GM19324 (cell line): Measurements from ENCODE around the gene MFN1.
"Not testable (repeated sequence)": the region's sequence is repeated elsewhere in the genome, so short reads cannot be mapped to it uniquely, and the experiment has no call there.

ENCODE experiments used
- ATAC-seq: cut with Tn5 transposase; IDR thresholded peaks from one replicate; pipeline ENCODE4 v1.9.1; 2021; ENCODE audit warnings: mild to moderate bottlenecking, moderate library complexity; ENCODE audit not compliant: unreplicated experiment, low FRiP score

Gene MFN1

DNA sequence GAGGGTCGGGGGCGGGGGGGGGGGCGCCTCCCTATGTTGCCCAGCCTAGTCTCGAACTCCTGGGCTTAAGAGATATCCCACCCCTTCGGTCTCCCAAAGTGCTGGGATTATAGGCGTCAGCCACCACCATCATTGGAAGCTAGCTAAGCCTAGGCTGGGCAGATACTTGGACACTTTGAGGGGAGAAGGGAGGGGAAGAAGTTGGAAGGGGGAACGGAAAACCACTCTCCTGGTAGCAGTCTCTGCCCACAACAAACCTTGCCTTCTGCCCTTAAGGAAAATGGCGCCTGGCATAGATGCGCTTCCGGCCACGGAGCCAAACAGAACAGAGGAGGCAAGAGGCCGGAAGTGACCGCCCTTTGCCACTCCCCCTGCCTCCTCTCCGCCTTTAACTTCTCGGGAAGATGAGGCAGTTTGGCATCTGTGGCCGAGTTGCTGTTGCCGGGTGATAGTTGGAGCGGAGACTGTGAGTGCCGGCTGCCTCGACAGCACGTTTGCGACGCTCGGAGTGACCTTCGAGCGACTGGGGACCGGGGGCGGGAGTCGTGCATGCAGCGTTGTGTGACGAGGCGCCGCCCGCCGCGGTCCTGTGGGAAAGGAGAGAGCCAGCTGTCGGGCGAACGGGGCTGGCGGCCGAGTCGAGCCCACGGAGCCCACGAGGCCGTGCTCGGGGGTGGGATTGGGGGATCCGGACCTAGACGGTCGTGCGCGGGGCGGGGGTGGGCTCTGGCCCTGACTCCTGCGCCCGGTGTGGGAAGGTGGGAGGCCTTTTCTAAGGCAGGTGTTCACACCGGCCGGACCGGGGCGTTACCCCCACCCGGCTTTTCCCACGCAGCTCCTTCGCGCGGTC, at the start of gene MFN1:
MFN1 (plus strand) TSS at position 365 of the 850 bp plus-strand sequence. CDS start 1,143 bp downstream, outside the sequence.
- peak; percentile 96 for ATAC-seq

DNA sequence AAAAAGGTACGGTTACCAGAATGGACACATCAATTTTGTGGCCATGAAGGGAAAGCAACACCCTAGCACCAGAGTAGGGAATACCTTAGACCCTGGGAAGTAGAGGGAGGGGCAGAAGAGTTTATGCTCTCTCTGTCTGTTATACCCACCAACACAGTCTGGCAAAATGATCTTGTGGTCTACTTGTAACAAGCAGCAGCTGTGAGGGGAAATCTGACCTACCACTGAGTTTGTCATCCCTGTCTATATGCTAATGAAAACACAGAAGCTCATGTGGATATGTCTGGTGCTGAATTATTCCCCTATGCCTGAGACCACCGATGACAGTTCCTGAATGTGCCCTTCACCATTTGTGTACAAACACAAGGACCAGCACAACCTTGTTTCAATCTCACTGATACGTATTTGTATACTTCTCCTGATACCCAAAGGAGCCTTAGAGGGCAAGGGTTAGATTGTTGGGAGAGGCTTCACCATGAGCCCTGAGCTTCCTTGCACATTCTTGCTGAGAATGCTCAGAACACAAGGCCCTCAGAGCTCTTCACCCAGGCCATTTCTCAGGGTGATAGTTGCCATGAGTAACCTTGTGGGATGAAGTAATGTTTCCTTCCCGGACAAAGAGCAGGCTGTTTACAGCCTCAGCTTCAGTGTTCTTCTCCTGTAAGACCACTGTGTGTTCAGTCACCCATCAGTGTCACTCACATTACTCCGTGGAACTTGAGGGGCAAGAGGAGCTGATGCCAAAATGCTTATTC, 49.4 kb upstream of the MFN1 start:
- ATAC-seq, result no peak

DNA sequence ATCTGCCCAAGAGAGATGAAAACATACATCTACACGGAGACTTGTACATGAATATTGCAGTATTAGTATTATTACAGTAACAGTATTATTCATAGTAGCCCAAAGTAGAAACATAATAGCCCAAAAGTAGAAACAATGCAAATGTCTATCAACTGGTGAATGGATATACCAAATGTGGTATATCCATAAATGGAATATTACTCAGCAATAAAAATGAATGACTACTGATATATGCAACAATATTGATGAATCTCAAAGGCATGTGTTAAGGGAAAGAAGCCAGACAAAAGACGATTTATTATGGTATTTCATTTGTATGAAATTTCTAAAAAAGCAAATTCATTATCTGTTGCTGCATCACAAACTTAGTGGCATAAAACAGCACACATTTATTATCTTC, 48.2 kb upstream of the MFN1 start:
- ATAC-seq, result no peak

DNA sequence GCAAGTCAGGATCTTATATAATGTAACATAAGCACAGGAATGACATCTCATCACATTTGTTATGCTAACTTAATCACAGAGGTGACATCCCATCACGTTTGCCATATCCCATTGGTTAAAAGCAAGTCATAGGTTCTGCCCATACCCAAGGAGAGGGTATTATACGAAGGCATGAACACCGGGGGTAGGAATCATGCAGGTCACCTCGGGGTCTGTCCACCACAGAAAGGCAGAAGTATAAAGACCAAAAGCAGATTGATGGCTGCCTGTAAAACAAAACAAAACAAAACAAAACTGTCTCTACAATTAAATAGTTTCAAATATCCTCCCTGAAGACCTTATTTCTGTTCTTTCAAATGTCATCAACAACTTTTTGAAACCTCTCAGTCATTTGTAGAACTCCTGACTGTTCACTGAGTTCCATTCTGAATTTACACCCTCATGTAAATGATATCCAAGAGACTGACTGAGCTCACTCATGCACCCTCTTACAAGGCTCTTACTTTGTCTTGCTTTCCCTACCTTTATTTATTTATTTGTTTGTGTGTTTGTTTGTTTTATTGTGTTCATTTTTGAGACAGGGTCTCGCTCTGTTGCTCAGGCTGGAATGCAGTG, 47.4 kb upstream of the MFN1 start:
- no peak for ATAC-seq

DNA sequence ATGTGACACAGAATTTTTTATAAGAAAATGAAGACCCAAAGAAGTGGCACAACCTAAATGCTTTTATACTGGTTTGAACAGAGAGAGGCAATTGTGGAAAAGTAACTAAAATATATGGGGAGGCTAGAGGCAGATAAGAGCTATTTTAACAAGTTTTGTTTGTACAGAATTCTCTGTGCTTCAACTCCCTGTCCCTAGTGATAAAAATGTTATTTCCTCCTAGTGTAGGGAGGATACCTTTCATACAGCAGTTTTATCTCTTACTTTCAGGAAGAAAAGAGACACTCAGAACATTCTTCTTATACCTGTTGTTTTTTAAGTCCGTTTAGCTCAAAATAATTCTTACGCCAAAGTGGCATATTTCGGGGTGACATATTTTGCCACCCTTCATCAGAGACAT, 45.9 kb upstream of the MFN1 start:
- ATAC-seq, result no peak

DNA sequence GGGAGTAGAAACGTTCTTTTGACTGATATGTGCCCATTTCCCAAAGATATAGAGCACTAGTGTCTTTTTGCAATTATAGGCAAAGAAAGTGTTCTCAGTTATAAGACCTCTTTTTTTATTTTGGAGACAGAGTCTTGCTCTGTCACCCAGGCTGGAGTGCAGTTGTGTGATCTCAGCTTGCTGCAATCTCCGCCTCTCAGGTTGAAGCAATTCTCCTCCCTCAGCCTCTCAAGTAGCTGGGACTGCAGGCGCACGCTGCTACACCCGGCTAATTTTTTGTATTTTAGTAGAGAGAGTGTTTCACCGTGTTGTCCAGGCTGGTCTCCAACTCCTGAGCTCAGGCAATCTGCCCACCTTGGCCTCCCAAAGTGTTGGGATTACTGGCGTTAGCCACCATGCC, 45.4 kb upstream of the MFN1 start:
- ATAC-seq, result no peak

DNA sequence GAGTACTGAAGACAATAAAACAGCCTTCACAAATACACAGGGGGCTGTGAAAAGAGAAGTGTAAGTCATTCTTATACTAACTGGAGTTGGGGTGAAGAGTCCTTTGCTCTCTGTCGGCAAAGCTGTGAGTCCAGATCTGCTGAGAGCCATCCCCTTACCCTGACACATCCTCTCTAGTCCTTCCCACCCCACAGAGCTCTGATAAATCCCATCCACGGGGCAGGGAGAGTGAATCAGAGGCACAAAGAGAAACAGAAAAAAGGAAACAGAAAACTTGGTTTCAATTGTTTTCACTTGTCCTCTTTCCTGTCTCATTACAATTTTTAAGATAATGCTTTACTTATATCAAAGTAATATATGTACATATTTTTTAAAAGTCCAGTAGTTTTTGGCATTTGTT, 42.9 kb upstream of the MFN1 start:
- no peak for ATAC-seq

DNA sequence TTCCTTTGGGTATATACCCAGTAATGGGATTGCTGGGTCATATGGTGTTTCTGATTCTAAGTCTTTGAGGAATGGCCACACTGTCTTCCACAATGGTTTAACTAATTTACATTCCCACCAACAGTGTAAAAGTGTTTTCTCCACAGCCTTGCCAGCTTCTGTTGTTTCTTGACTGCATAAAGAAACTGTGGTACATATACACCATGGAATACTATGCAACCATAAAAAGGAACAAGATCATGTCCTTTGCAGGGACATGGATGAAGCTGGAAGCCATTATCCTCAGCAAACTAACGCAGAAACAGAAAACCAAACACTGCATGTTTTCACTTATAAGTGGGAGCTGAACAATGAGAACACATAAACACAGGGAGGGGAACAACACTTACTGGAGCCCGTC, 40.1 kb upstream of the MFN1 start:
- not testable (repeated sequence) for ATAC-seq

DNA sequence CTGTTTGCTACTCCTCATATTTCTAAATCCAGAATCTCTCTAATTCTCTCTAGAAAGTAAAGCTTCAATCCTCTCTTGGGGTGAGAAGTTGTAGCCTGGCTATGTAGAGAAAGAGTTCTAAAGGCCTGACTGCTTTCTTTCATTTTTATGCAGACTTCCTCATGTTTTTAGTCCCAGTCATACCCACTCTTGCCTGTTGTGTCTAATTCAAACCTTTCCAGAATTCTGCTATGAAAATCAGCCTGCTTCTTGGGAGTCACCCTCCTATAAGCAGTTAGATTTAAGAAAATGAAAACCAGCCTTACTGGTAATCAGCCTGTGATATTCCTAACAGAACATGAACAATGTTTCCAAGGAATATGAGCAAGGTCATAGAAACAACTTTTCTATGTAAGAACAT, 39.5 kb upstream of the MFN1 start:
- no peak for ATAC-seq

DNA sequence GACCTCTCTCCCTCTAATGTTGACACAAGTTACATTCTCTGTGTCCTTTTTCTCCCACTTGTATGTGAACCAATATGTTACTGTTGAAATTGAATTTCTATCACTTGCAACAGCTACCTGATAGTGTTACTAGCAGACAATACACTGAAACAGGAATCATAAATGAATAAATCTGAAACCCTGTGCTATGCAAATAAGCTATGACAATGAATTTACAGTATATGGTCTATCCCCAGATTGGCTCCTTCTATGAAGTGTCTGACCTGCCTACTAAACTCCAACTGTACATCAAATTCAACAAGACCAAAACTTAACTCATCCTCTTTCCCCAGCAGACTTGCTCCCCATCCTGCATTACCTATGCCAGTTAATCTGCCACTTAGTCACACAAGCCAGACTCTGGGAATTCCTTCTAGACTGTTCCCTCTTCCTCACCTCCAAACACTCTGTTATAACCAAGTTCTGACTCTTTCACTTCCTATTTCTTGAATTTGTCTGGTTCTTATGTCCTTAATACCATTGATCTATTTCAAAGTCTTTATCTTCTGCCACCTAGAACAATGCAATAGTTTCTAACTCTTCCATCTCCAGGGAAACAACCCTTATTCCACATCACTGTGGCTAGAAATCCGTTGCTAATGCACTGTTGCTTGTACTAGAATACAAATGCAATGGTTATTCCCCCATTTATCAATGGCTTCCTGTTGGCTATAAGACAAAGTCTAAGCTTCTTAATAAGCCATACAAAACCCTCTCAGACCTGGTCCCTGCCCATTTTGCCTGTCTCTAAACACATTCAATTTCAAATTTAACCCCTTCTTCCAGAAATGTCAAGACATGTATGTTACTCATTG, 38.1 kb upstream of the MFN1 start:
- peak; percentile 85 for ATAC-seq

DNA sequence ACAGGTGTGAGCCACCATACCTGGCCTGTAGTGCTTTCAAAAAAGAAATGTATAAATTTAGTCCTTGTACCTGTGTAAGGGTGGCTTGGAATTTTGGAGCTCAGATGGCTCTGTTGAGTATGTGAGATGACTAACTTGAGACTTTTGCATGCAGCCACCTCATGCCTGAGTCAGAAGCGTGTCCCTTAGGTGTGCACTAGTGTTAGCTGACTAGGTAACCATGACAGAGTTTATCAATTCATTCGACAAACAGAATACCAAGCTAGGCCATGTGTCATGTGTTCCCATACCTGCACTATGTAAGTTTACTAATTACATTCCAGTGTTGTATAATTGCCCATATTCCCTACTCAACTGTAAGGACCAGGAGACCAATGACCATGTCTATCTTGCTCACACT, 28.6 kb upstream of the MFN1 start:
- ATAC-seq, result no peak

DNA sequence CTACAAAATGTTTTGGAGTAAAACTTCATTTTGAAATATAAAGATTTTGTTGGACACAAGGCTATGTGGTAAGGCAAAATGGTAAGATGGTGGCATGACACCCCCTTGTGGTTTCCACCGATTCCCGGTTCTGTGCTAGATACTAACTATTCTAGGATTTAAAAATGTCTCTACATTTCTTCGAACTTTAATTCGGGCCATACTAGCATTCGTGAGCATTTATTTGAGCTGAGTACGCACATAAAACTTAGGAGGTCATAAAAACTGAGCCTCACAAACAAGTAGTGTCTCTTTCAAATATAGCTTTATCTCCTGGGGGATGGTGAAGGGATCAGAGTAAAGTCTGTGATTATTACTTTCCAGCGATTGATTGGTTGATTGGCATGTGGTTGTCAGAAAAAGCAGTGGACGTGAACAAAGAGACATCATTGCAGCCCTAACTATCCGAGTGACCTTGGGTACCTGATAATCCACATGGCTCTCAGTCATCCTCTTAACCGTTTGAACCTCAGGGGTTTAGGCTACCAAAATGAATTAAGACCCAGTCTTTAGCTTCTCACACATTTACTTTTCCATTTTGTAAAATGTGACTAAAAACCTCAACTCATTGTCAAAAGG, 25.7 kb upstream of the MFN1 start:
- ATAC-seq, result no peak

DNA sequence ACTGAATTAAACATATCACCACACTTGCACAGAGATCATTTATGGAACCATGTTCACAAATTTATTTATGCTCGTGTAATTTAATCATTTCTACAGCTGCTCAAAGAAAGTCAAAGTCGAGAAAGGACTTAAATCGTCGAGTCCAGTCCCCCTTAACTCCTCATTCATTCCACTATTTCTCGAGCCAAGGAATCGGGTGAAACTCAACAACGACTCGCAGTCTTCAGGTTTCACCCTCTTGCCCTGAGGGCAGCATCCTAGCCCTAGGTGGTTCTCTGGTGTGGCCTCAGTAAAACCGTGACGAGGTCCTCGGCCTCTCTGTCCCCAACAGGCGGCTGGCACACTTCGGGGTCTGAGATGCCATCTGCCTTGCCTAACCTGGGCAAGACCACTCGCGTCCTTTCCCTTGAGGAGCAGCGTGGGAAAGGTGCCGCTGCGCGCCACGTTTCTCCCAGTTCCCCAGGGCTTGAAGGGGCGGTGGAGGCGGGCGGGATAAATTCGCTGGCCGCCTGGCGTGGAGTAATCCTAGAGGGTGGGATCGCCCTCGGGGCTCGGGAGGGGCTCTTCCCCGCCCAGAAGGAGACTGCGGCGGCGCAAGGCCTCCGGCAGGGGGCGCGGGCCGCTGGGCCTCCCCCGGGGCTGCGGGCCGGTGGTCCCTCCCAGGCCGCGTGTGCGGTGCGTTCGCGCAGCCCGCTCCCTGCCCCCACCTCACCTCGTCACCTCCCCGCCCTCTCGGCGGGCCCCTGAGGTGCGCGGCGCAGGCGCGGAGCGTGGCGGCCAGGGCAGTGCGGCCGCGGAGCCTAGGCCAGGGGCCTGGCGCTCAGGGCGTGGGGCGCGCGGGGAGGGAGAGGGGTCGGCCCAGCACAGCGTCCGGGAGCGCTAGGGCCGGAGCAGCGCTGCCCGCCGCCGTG, 25.0 kb upstream of the MFN1 start, which contains the start of gene ZNF639:
ZNF639 (plus strand) TSS at position 746 of the 911 bp plus-strand sequence. CDS start 5,263 bp downstream, outside the sequence.
- ATAC-seq, result peak; percentile 80

DNA sequence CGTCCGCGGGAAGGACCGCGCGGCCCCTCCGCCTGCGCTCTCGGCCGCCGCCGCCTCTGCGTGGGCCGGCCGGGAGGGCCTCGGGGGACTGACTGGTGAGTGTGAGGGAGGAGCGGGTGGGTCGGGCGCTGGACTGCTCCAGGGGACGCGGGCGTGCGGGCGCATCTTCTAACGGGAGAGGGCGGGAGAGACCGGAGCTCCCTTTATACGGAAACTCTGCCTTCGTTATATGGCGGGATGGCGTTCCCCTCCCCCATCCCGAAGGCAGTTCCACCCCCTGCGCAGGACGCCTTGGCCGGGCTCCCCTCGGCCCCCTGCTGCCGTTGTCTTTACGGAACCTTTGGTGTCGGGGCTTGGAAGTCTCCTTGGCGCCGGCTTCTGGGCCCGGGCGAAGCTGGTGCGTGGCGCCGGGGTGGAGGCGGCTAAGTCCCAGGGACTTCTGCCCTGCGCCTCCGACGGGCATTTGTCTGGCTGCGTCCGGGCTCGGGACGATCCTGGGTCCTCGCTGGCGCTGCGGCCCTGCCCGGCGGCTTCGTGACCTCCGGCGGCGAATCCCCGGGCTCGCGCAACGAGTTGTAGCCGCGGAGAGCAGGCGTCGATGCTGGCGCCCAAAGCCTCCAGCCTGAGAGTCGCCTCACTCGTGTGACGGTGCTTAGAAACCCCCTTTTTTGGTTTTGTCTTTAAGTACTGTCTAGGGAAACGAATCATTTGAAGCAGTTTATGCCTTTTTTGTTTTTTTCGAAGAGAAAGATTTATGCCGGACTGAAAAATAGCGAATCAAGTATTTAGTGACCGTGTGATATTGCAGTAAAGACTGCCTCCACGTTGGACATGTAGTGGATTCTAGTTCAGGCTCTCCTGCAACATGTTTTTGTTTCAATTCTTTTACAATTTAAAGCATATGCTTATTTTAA, 24.1 kb upstream of the MFN1 start:
- ATAC-seq, result peak; percentile 49

DNA sequence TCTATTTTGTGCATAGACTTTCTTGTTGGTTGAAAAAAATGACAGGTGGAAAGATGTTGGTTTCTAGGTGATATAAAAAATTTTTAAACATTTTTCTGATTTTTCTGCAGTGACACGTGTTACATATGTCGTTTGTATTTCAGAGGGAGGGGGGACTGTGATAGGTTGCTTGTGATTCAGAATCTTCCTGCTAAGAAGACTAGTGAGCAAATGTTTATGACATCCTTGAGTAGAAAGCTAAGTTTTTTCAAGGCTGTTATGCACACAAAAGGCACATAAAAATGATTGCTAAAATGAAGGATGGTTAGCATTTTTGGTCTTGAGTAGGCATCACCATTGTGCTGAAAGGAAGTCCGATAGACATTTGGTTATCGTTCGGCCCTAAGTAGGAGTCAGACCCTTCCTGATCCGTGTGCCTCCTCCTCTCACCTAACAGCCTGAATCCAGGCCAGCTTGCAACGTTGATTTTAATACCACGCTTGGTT, 23.2 kb upstream of the MFN1 start:
- no peak for ATAC-seq

DNA sequence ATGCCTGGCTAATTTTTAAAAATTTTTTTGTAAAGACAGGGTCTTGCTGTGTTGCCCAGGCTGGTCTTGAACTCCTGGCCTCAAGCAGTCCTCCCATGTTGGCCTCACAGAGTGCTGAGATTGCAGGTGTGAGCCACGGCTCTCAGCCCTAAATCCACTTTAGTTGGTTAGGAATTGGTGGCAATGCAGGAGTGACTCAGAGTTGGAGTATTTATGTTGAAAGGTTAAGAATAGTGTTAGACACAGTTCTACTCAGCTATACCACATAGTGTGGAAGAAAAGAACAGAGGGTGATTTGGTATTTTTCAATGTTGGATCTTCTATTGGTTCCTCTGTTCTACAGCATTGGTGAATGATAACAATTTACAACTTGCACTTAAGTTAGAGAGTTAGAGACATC, 17.1 kb upstream of the MFN1 start:
- ATAC-seq, result no peak

DNA sequence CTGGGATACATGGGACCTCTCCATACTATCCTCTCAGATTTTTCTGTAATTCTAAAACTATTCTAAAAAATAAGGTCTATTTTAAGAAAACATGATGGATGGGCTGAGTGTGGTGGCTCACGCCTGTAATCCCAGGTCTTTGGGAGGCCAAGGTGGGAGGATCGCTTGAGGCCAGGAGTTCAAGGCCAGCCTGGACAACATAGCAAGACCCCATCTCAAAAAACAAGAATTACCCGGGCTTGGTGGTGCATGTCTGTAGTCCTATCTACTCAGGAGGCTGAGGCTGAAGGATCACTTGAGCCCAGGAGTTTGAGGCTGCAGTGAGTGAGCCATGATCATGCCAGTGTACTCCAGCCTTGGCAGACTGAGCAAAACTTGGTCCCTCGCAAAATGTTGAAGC, 15.3 kb upstream of the MFN1 start:
- ATAC-seq, result no peak

DNA sequence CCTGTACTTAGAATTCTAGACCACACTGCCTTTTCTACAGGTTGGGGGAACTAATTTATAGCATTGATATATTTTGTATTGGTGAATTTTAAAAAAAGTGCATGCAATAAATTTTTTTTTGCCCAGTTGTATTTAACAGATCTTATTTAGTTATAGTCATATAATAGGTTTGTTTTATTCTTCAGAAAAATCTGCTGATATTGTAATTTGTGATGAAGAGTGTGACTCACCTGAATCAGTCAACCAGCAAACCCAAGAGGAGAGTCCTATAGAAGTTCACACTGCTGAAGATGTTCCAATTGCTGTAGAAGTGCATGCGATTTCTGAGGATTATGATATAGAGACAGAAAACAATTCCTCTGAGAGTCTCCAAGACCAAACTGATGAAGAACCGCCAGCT, 14.4 kb upstream of the MFN1 start:
- no peak for ATAC-seq
